K562 (cell line): ENCODE data around the gene GYPC. TPM values are rescaled to one million over a fixed set of nuclear protein-coding genes. Genes with fewer than 3 reads are reported as not detected.

Source experiments
- ATAC-seq: fragments of 200-7000 bp; cut with Tn5 transposase; 3 replicates; pipeline ENCODE4 v1.9.1; 2020; ENCODE audit warnings: moderate library complexity
- BruUV-seq: library from RNA; stranded (reverse); fragments of 400-500 nt; replicated peaks from 2 replicates; lab custom pipeline; 2021; lab: Mats Ljungman, UMichigan
- CTCF ChIA-PET: fragments of 300-600 bp; formaldehyde crosslinking; extraction: SDS; loops from one replicate; lab custom pipeline; 2021; ENCODE audit warnings: low intra/inter-chr PET ratio; lab: Yijun Ruan, JAX
- POLR2A ChIA-PET: fragments of 300-600, 350-650 bp; sonication (Branson Sonifier 250); formaldehyde crosslinking; extraction: SDS; loops from one replicate; lab custom pipeline; 2021; ENCODE audit warnings: antibody characterized with exemption, inconsistent platforms; lab: Yijun Ruan, JAX
- DNase-seq, 4 experiments: peaks; one replicate each; pipeline versions ENCODE4 v3.0.0 to v3.0.0-alpha.2; 2011 to 2018; ENCODE audit warnings: low spot score in 3 of 4, mixed read lengths in 3 of 4; ENCODE audit errors: extremely low read depth in 1 of 4
- FAIRE-seq: peaks from 2 replicates; lab custom pipeline; 2011; peaks lifted over from hg19 to GRCh38; lab: Jason Lieb, UNC
- H2AFZ ChIP-seq: 2 replicates; pipeline ENCODE4 v1.6.0; 2011; ENCODE audit warnings: low read depth, low read length, control low read depth, inconsistent platforms
- H3K27ac ChIP-seq: fragments of 200-600 bp; 3 replicates; pipeline ENCODE4 v1.8.0; 2011; ENCODE audit warnings: low read depth, mild to moderate bottlenecking, control low read depth, inconsistent platforms, low read length, moderate library complexity, mixed read lengths; ENCODE audit errors: extremely low read depth
- H3K27me3 ChIP-seq, 2 experiments: fragments of 300-600 bp in 1 of 2; 2 replicates in 1 of 2; 3 replicates in 1 of 2; pipeline versions ENCODE4 v1.6.0 to v1.8.0; 2011; ENCODE audit warnings: inconsistent platforms in 2 of 2, low read length in 2 of 2, mild to moderate bottlenecking in 1 of 2, mixed read lengths in 1 of 2, moderate library complexity in 1 of 2; ENCODE audit not compliant: control insufficient read depth in 2 of 2, insufficient read depth in 2 of 2
- H3K36me3 ChIP-seq: fragments of 300-600 bp; 3 replicates; pipeline ENCODE4 v1.8.0; 2011; ENCODE audit warnings: mild to moderate bottlenecking, low read length, inconsistent platforms; ENCODE audit not compliant: control insufficient read depth, insufficient read depth
- H3K4me1 ChIP-seq, 2 experiments: fragments of 200-600 bp in 1 of 2; replicated peaks in 1 of 2; 2 replicates in 1 of 2; 3 replicates in 1 of 2; pipeline versions ENCODE4 v1.5.1 to v1.8.0; 2011; ENCODE audit warnings: inconsistent platforms in 2 of 2, low read length in 2 of 2, mild to moderate bottlenecking in 1 of 2, mixed read lengths in 1 of 2, moderate library complexity in 1 of 2; ENCODE audit not compliant: control insufficient read depth in 2 of 2, insufficient read depth in 2 of 2
- H3K4me2 ChIP-seq: 2 replicates; pipeline ENCODE4 v1.6.1; 2011; ENCODE audit warnings: low read length, control low read depth, inconsistent platforms, mixed read lengths; ENCODE audit not compliant: insufficient read depth
- H3K4me3 ChIP-seq: fragments of 200-600 bp; sonication (generic), shearing (Covaris generic); 2 replicates; pipeline ENCODE4 v1.5.1; 2016; ENCODE audit warnings: control low read depth, inconsistent platforms
- H3K79me2 ChIP-seq: fragments of 200-600 bp; 3 replicates; pipeline ENCODE4 v1.8.0; 2011; ENCODE audit warnings: low read length, inconsistent platforms; ENCODE audit not compliant: control insufficient read depth, insufficient read depth
- H3K9ac ChIP-seq, 2 experiments: 2 replicates each; pipeline versions ENCODE4 v1.6.0 to v1.6.1; 2011; ENCODE audit warnings: low read depth in 2 of 2, low read length in 2 of 2, control low read depth in 1 of 2, inconsistent platforms in 1 of 2, mild to moderate bottlenecking in 1 of 2, mixed read lengths in 1 of 2; ENCODE audit not compliant: insufficient read depth in 1 of 2
- H3K9me1 ChIP-seq: one replicate; pipeline ENCODE4 v1.6.0; 2011; ENCODE audit warnings: inconsistent platforms, mild to moderate bottlenecking, low read length, moderate library complexity; ENCODE audit not compliant: control insufficient read depth, insufficient read depth
- H3K9me3 ChIP-seq: replicated peaks from 2 replicates; pipeline ENCODE4 v1.5.1; 2011; ENCODE audit warnings: low read depth, low read length, inconsistent platforms; ENCODE audit not compliant: control insufficient read depth, insufficient read depth
- H4K20me1 ChIP-seq: replicated peaks from 2 replicates; pipeline ENCODE4 v1.6.1; 2011; ENCODE audit warnings: low read length, inconsistent platforms, mixed read lengths; ENCODE audit not compliant: control insufficient read depth, insufficient read depth
- DEAF1 ChIP-seq: fragments of 450-650 bp; formaldehyde crosslinking; IDR thresholded peaks from 2 replicates; pipeline ENCODE4 v1.4.0; 2020; ENCODE audit warnings: mild to moderate bottlenecking, moderate library complexity
- ETV1 ChIP-seq: fragments of 450-650 bp; conservative IDR thresholded peaks from 2 replicates; pipeline ENCODE4 v1.6.1; 2016; ENCODE audit warnings: missing genetic modification characterization, control low read depth, low read depth, missing compliant biosample characterization
- STAG1 ChIP-seq: sonication (generic); formaldehyde crosslinking; IDR thresholded peaks from 2 replicates; pipeline ENCODE4 v1.5.0; 2020; ENCODE audit warnings: missing genetic modification reagents, borderline replicate concordance
- ZNF589 ChIP-seq: fragments of 200-800 bp; sonication (Bioruptor generic); IDR thresholded peaks from 2 replicates; pipeline ENCODE4 v1.6.1; 2016; ENCODE audit warnings: low read depth, missing genetic modification characterization, missing compliant biosample characterization
- WGBS: fragments of 100-300 bp; shearing (Covaris generic); methylation state at CpG from one replicate; pipeline ENCODE4 v1.1.6; 2016; ENCODE audit warnings: low coverage, mixed read lengths; ENCODE audit not compliant: insufficient coverage; ENCODE audit errors: missing lambda C conversion rate; 5-methylcytosine and 5-hydroxymethylcytosine counted together
- in situ Hi-C: fragments of 300-500 bp; cut with MboI; formaldehyde crosslinking; loops from 4 replicates; pipeline ENCODE4 v1.15.0; 2018; ENCODE audit warnings: inconsistent platforms, mixed read lengths
- intact Hi-C: fragments of 100-400 bp; cut with micrococcal nuclease; formaldehyde crosslinking; loops from 2 replicates; pipeline ENCODE4 v1.14.2; 2022
- polyA plus RNA-seq, 8 experiments: library from polyadenylated mRNA; depleted of rRNA in 4 of 8; stranded (reverse) in 5 of 8; unstranded in 3 of 8; fragments of >200 nt; fragmentation: Nextera tagmentation in 2 of 8; fragmentation: Illumina TruSeq in 1 of 8; extraction: Ambion mirVana in 2 of 8; extraction: Trizol in 1 of 8; gene quantifications; 2 replicates each; pipeline versions ENCODE4 v1.2.1 to v1.2.3, GENCODE V29; 2011 to 2014; ENCODE audit warnings: inconsistent platforms in 1 of 8, missing spikeins in 1 of 8
- total RNA-seq, 7 experiments: library from RNA; depleted of rRNA in 6 of 7; stranded (reverse); fragments of >200 nt in 6 of 7; fragmentation: Illumina TruSeq in 2 of 7; extraction: Trizol in 2 of 7; gene quantifications; 2 replicates each; pipeline versions ENCODE4 v1.2.1 to v1.2.3, GENCODE V29; 2011 to 2021; ENCODE audit warnings: low replicate concordance in 1 of 7

GYPC gene
- total and polyA plus RNA-seq, 9 of the 15 experiments (the other 6 are each of a cell fraction or from before 2014, with no cell fraction given): 50.6 to 282 (median 194) TPM

GRCh38 chr2:126662621-126663020, 6.7 kb downstream of the GYPC start:
- Histone ChIP-seq H3K36me3 (peaks cover 85% of the 10 kb centered on the region), H3K4me2 (peak overlapping the region; percentile 38), H3K79me2 (peaks cover 99% of the 10 kb centered on the region), H3K9me3 (no peaks in the 10 kb centered on the region), H3K4me3 (no peak overlapping the region), H3K4me1 (peaks cover 71 to 76% of the 10 kb centered on the region in 2 experiments), H3K9ac (peak overlapping the region in 1 of 2 experiments; percentile 47; a peak in 1 of 4 replicates), H3K27me3 (no peaks in the 10 kb centered on the region), H4K20me1 (peaks cover 34% of the 10 kb centered on the region), H2AFZ (no peak overlapping the region), H3K27ac (peak overlapping the region; percentile 45; the same call in 1 of the 3 replicates), H3K9me1 (peaks cover 9% of the 10 kb centered on the region)
- in situ Hi-C loops (no loop called here), intact Hi-C loops (no loop called here)
- ATAC-seq: no peak
- CTCF ChIA-PET: no interaction called here
- 0 out of 2 replicates have a peak, but pooled peaks have one; percentile 11 for TF ChIP-seq ETV1 (tag)
- TF ChIP-seq STAG1: no peak
- TF ChIP-seq DEAF1: no peak
- no peak for TF ChIP-seq ZNF589 (CRISPR knock-in tag)
- POLR2A ChIA-PET: interaction anchor here (1.7 kb wide), 1 partner anchor 11 kb away, joined by 10 read pairs; no protein-coding TSS in a partner anchor
- DNase-seq: no peak
- BruUV-seq: no TSS peak
- 62% methylated on average over 7 of the region's 7 CpGs for WGBS
- peak; percentile 66 for FAIRE-seq
